Activated T-cell treated with anti-CD3 and anti-CD28 coated beads, Interleukin-2, amount 50 U/mL, for 72 hours (primary cell): ENCODE measurements around the gene SLC1A1. TPM values are rescaled to one million over a fixed set of nuclear protein-coding genes. Genes with fewer than 3 reads are reported as not detected.

Experiments
- ATAC-seq, 2 donors: fragments of 150-1000 bp; cut with Tn5 transposase; replicated peaks in 1 of 2; 2 replicates each; pipeline ENCODE4 v1.10.0; 2021; ENCODE audit warnings: moderate library complexity in 2 of 2, mild to moderate bottlenecking in 1 of 2
- DNase-seq, 2 donors: peaks; one replicate each; pipeline ENCODE4 v3.0.0; 2021 to 2022; ENCODE audit warnings: mixed read lengths in 1 of 2
- H3K27ac Mint-ChIP-seq: one replicate; pipeline ENCODE4 v1.8.0; 2022; ENCODE audit warnings: mild to moderate bottlenecking, moderate library complexity, mixed read lengths
- H3K27me3 Mint-ChIP-seq: one replicate; pipeline ENCODE4 v1.8.0; 2022; ENCODE audit warnings: low read depth, mixed read lengths
- H3K36me3 Mint-ChIP-seq, 2 donors: one replicate each; pipeline ENCODE4 v1.8.0; 2022; ENCODE audit warnings: mixed read lengths in 2 of 2, mild to moderate bottlenecking in 1 of 2; ENCODE audit not compliant: insufficient read depth in 2 of 2
- H3K4me1 Mint-ChIP-seq: one replicate; pipeline ENCODE4 v1.8.0; 2022; ENCODE audit warnings: low read depth, mixed read lengths
- H3K4me3 Mint-ChIP-seq, 2 donors: one replicate each; pipeline ENCODE4 v1.8.0; 2022; ENCODE audit warnings: mild to moderate bottlenecking in 2 of 2, mixed read lengths in 2 of 2, moderate library complexity in 2 of 2
- H3K9me3 Mint-ChIP-seq, 2 donors: one replicate each; pipeline ENCODE4 v1.8.0; 2022; ENCODE audit warnings: mixed read lengths in 2 of 2
- total RNA-seq, 2 donors: library from RNA; stranded (reverse); gene quantifications; one replicate each; pipeline ENCODE4 v1.2.3, GENCODE V29; 2022

SLC1A1 gene
- total RNA-seq, 2 donors from 2014 or later: 0.14 to 0.23 TPM

GRCh38 chr9:4630836-4631235 lies 140.6 kb downstream of the SLC1A1 start:
- H3K4me3 Mint-ChIP-seq: no peak overlapping the region
- DNase-seq (no peak), ATAC-seq (no peak)
- no peaks in the 10 kb centered on the region for H3K36me3 Mint-ChIP-seq
- no peaks in the 10 kb centered on the region for H3K4me1 Mint-ChIP-seq
- H3K27ac Mint-ChIP-seq: no peak overlapping the region
- no peaks in the 10 kb centered on the region for H3K9me3 Mint-ChIP-seq
- no peaks in the 10 kb centered on the region for H3K27me3 Mint-ChIP-seq

Other genes with a start within 250 kb of the SLC1A1 start
- under 1 TPM; 0.49 to 0.53 TPM for gene GLIS3, start 190.4 kb upstream of the SLC1A1 start, total RNA-seq
- gene PLPP6, start 171.8 kb downstream of the SLC1A1 start, total RNA-seq: 1 to 10 TPM; 4.3 to 4.8 TPM
- gene SPATA6L, start 176.0 kb downstream of the SLC1A1 start, total RNA-seq: under 1 TPM; 0.60 to 0.90 TPM
- 10 to 100 TPM in 1 of 2 donors, 1 to 10 TPM in 1; 9.3 to 11.0 TPM for gene CDC37L1, start 189.1 kb downstream of the SLC1A1 start, total RNA-seq